ENCODE results near the gene FES. TPM values are rescaled to one million over a fixed set of nuclear protein-coding genes. Genes with fewer than 3 reads are reported as not detected.
A peak's percentile ranks its signal among the peaks of the same experiment; 100 is the strongest.

FES gene
- polyA plus RNA-seq, 3 donors, result 140 to 260 (median 157) TPM

- intact Hi-C loops (cut with micrococcal nuclease), result loop anchor here (1.0 to 10.0 kb wide), 3 partner anchors 14 to 940 kb away; partner anchors contain the start of gene SLCO3A1 (in 1 of the 2)
- peak overlapping the region; percentile 33 to 43 for H3K4me3 Mint-ChIP-seq
- H3K27ac Mint-ChIP-seq, result peak overlapping the region; percentile 95 to 98 (median 97)
- H3K9me3 Mint-ChIP-seq, result peaks cover 0 to 2% (median 0%) of the 10 kb centered on the region in 7 donors
- peak; percentile 65 to 73 (median 68) for DNase-seq
- Histone ChIP-seq H3K4me3 (replicated peaks in 1 of 3; ENCODE audit: low read depth in 2 of 3, low read length in 3 of 3) (peak overlapping the region in 1 of 3 experiments; percentile 76), H2AFZ (ENCODE audit: insufficient read depth, low read depth, low read length, poor library complexity, severe bottlenecking) (no peak overlapping the region), H3K27ac (ENCODE audit: low read depth in 1 of 2, low read length in 2 of 2) (peak overlapping the region; percentile 83 to 93), H3K9ac (ENCODE audit: insufficient read depth, low read length, poor library complexity, severe bottlenecking) (peak overlapping the region; percentile 71), H3K4me1 (ENCODE audit: control insufficient read depth in 1 of 2, insufficient read depth in 2 of 2, low read length in 2 of 2) (peaks cover 49 to 55% of the 10 kb centered on the region in 2 donors), H3K4me2 (replicated peaks; ENCODE audit: extremely low read depth, low read length, poor library complexity, severe bottlenecking) (peak overlapping the region; percentile 86), H3K79me2 (ENCODE audit: insufficient read depth, low read length) (peaks cover 32% of the 10 kb centered on the region), H4K20me1 (ENCODE audit: insufficient read depth, low read length) (no peaks in the 10 kb centered on the region), H3K36me3 (replicated peaks in 1 of 2; ENCODE audit: control insufficient read depth in 1 of 2, insufficient read depth in 2 of 2, low read length in 2 of 2) (peaks cover 61 to 71% of the 10 kb centered on the region in 2 donors), H3K9me3 (replicated peaks in 1 of 2; ENCODE audit: control insufficient read depth in 1 of 2, insufficient read depth in 1 of 2, low read length in 2 of 2) (no peaks in the 10 kb centered on the region), H3K27me3 (ENCODE audit: control insufficient read depth in 2 of 2, insufficient read depth in 2 of 2, low read length in 2 of 2) (no peaks in the 10 kb centered on the region)
- peaks cover 52% of the 10 kb centered on the region for H3K4me1 Mint-ChIP-seq
- peaks cover 74 to 90% of the 10 kb centered on the region in 2 donors for H3K36me3 Mint-ChIP-seq
- peaks cover 0 to 3% (median 1%) of the 10 kb centered on the region in 3 donors for H3K27me3 Mint-ChIP-seq (ENCODE audit: low read depth in 3 of 3)
- 39% methylated on average over 16 of the region's 22 CpGs for WGBS (ENCODE audit: insufficient coverage)
- no peak for TF ChIP-seq CTCF (IDR thresholded peaks at IDR 0.05)
Measured at GRCh38 chr15:90914305-90915080, 30.2 kb downstream of the FES start.

DNA sequence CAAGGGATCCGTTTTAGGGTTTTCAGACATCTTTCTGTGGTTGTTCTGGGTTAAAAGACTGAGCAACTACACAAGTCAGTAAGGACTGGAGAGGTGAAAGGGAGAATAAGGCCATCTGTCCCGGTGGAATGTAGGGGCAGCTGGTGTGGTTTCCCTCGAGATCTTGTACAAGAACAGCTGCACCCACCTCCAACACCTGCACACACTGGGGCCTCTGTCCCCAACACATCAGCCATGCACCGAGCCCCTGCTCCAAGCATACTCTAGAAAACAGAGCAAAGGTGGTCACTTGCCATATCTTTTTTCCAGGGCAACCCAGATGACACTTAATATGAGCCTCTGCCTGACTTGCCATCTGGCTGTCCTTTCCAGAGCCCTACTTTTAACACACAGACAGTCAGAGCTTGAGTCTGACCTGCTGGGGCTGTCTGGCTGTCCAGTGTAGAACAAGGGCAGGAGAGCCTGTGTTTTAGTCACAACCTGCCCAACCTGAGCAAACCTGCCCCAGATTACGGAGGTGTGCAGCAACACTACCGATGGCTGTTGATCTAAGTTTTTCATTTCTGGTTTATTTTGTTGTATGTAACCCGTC, 31.0 kb downstream of the FES start:
- 44% methylated on average over 1 of the region's 7 CpGs for WGBS (ENCODE audit: insufficient coverage)
- Histone ChIP-seq H3K4me1 (ENCODE audit: control insufficient read depth in 1 of 2, insufficient read depth in 2 of 2, low read length in 2 of 2) (peaks cover 49 to 55% of the 10 kb centered on the region in 2 donors), H3K27me3 (ENCODE audit: control insufficient read depth in 2 of 2, insufficient read depth in 2 of 2, low read length in 2 of 2) (no peaks in the 10 kb centered on the region)

More for the DNA sequence above, 31.0 kb downstream of the FES start:
- Histone ChIP-seq H3K4me2 (replicated peaks; ENCODE audit: extremely low read depth, low read length, poor library complexity, severe bottlenecking) (peak overlapping the region; percentile 86), H2AFZ (ENCODE audit: insufficient read depth, low read depth, low read length, poor library complexity, severe bottlenecking) (no peak overlapping the region), H3K36me3 (replicated peaks in 1 of 2; ENCODE audit: control insufficient read depth in 1 of 2, insufficient read depth in 2 of 2, low read length in 2 of 2) (peaks cover 63 to 71% of the 10 kb centered on the region in 2 donors), H3K9me3 (replicated peaks in 1 of 2; ENCODE audit: control insufficient read depth in 1 of 2, insufficient read depth in 1 of 2, low read length in 2 of 2) (no peaks in the 10 kb centered on the region), H3K9ac (ENCODE audit: insufficient read depth, low read length, poor library complexity, severe bottlenecking) (peak overlapping the region; percentile 71), H3K79me2 (ENCODE audit: insufficient read depth, low read length) (peaks cover 35% of the 10 kb centered on the region), H3K4me3 (replicated peaks in 1 of 3; ENCODE audit: low read depth in 2 of 3, low read length in 3 of 3) (peak overlapping the region in 1 of 3 experiments; percentile 76), H3K27ac (ENCODE audit: low read depth in 1 of 2, low read length in 2 of 2) (peak overlapping the region; percentile 83 to 93), H4K20me1 (ENCODE audit: insufficient read depth, low read length) (peaks cover 4% of the 10 kb centered on the region)
- Mint-ChIP-seq H3K27me3 (ENCODE audit: low read depth in 3 of 3) (peaks cover 0 to 3% (median 1%) of the 10 kb centered on the region in 3 donors), H3K27ac (peak overlapping the region; percentile 95 to 98 (median 97)), H3K9me3 (peaks cover 0 to 2% (median 0%) of the 10 kb centered on the region in 7 donors), H3K4me1 (peaks cover 55% of the 10 kb centered on the region), H3K4me3 (peak overlapping the region; percentile 81 to 93), H3K36me3 (peaks cover 74 to 90% of the 10 kb centered on the region in 2 donors)
- intact Hi-C loops (cut with micrococcal nuclease), result loop anchor here (1.0 to 10.0 kb wide), 3 partner anchors 13 to 939 kb away; partner anchors contain the start of gene SLCO3A1 (in 1 of the 2)
- no peak for TF ChIP-seq CTCF (IDR thresholded peaks at IDR 0.05)
- no peak for DNase-seq
